M059J (cell line): ENCODE results near the gene BRD3OS. TPM values are rescaled to one million over a fixed set of nuclear protein-coding genes. Genes with fewer than 3 reads are reported as not detected.

ENCODE experiments used
- DNase-seq: peaks from one replicate; pipeline ENCODE4 v3.0.0-alpha.2; 2012; ENCODE audit warnings: low read depth
- total RNA-seq: library from RNA; depleted of rRNA; stranded (reverse); fragments of >200 nt; shearing (Covaris generic); gene quantifications from 2 replicates; pipeline ENCODE4 v1.2.3, GENCODE V29; 2014

The BRD3OS gene
- total RNA-seq, 1 experiment from 2014 or later = 32.3 TPM

DNA sequence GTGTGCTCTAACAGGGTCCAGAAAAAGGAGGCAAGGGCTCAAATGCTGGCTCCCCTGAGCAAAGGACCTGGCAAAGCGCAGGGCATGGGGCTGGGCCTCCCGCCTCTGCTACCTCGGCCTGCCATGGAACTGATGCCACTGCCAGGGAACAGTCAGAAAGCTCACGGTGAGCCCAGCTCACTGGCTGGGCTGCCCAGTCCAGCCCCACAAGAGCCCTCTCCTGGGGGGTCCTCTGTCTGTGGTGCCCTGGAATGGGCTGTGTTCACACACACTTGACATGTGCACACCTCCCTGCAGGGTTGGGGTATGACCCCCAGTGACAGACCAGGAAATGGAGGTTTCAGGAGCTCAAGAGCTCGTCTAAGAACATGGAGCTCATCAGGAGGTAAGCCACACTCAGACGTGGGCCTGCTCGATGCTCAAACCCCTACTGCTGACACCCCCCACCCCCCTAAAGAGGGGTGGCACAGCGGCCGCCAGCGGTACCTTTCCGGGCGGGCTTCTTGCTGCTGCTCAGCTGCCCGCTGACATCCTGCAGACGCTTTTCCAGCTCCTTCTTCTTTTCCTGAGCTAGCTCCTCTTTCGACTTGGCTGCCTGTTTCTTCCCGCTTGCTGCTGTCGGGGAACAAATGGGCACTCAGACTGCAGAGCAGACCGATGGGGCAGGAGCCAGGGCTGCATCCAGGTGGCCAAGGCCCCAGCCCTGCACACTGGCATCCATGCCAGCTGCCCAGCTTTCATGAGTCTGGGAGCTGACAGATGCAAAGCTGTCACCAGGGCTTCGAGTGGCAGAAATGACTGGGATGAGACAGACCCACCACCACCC lies 9.1 kb downstream of the BRD3OS start:
- no peak for DNase-seq

GRCh38 chr9:134035041-134036039 lies 10.1 kb downstream of the BRD3OS start:
- no peak for DNase-seq

GRCh38 chr9:134036130-134036529 lies 10.8 kb downstream of the BRD3OS start:
- no peak for DNase-seq

DNA sequence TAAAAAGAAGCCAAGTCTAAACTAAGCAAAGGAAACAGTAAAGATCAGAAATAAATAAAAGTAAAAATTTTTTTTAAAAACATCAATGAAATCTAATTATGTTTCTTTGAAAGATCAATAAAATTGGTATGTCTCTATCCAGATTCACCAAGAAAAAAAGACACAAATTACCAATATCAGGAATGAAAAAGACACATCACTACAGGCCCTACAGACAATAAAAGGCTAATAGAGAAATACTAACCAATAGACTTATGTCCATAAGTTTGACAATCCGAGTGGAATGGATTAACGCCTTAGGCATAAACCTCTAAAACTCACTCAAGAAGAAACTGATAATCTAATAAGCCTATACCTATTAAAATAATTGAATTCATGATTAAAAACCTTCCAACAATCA lies 12.4 kb downstream of the BRD3OS start:
- DNase-seq = no peak

- DNase-seq = no peak
Measured at GRCh38 chr9:134039386-134040175, 14.3 kb downstream of the BRD3OS start.

DNA sequence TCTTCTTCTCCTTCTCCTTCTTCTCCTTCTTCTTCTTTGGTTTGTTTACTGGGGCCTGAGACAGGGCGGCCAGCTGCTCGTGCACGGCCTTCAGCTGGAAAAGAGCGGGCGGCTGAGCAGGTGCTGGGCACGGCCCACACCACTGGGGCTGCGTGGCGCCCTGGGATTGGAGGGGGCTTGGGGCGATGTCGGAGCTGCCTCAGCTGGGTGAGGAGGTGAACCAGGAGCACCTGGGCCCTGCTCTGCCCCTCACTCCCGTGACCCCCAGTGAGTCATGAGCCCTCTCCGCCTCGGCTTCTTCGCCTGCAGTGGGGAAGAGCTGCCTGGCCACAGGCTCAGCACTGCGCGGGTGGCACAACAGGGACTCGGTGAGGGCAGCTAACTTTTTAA lies 14.9 kb downstream of the BRD3OS start:
- no peak for DNase-seq

GRCh38 chr9:134040781-134041648 lies 15.7 kb downstream of the BRD3OS start:
- DNase-seq = no peak

- no peak for DNase-seq
Measured at GRCh38 chr9:134041649-134041962, 16.3 kb downstream of the BRD3OS start.

GRCh38 chr9:134043531-134043988 lies 18.3 kb downstream of the BRD3OS start:
- DNase-seq = no peak

- DNase-seq = no peak
Measured at GRCh38 chr9:134044944-134045343, 19.7 kb downstream of the BRD3OS start.

GRCh38 chr9:134045841-134046544 lies 20.7 kb downstream of the BRD3OS start:
- no peak for DNase-seq

DNA sequence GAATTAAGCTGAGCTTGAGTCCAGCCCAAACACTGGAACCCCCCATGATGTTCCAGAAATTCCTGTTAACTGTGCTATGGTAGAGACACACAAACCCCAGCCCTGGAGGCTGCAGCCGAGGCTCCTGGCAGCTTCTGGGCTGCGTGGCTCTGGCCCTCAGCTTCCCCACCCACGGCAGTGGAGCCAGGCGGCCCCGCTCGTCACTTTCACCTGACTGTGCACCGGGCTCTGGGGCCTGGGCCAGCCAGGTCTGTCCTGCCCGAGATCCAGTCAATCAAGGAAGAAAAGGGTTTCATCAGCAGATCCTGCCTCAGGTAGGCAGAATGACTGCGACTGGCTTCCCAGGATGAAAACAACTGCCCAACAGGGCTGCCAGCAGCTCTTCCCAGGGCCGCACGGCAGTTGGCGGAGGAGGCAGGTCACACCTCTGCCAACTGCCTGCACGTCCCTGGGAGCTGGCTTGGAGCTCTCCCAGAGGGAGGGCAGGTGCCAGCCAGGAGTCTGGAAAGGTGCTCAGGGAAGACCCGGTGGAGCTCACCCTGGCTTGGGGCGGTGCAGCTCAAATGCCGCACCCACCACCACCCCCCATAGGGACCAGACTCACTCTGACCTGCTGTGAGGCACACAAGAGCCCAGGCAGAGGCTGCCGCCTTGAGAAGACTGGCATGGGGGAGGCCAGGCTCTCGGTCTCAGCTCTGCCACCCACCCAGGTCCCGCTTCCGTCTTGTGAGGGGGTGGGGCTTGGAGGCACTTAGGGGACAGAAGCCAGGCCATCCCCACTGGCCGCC lies 21.8 kb downstream of the BRD3OS start:
- no peak for DNase-seq

- DNase-seq = no peak
Measured at GRCh38 chr9:134047868-134048581, 22.7 kb downstream of the BRD3OS start.

DNA sequence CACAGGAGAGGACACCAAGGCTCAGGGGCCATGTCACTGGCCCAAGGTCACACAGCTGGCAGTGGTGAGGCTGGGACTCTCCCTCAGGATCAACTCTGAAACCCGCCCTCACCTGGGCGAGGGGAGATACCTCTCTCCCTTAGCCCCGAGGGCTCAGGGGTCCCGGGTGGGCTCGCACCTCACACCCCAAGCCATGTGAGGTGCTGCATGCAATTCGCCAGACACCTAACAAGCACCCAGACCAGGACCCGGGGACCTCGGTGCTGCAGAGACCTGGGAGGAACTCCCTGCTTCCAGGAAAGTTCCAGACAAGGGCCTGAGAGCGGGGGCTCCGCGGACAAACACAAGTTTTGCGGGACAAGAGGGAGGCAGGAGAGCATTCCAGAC lies 23.3 kb downstream of the BRD3OS start:
- DNase-seq = no peak

- DNase-seq = no peak
Measured at GRCh38 chr9:134049236-134049635, 24.0 kb downstream of the BRD3OS start.

- DNase-seq = no peak
Measured at GRCh38 chr9:134049772-134050588, 24.7 kb downstream of the BRD3OS start.

DNA sequence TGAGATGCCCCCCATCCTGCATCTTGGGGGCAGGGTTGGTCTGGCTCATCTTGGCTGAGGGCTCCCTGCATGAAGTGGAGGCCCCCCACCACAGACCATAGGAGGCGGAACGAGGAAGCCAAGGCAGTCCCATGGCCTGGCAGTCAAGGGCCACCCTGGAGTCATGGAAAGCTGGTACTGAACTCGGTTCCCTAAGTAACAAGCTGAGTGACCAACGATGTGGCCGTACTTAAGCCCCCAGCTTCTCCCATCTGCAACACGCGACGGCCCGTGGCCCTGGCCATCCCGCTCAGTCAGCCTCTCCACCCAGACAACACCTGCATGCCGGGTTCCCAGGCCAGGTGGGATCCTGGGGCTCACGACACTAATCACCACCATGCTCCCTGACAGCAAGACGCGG lies 25.4 kb downstream of the BRD3OS start:
- no peak for DNase-seq

GRCh38 chr9:134051319-134051718 lies 26.0 kb downstream of the BRD3OS start:
- no peak for DNase-seq
